IMR-90 (cell line): ENCODE data around the gene C1QTNF8. TPM values are rescaled to one million over a fixed set of nuclear protein-coding genes. Genes with fewer than 3 reads are reported as not detected.

ENCODE experiments used
- ATAC-seq: fragments of 200-7000 bp; cut with Tn5 transposase; 2 replicates; pipeline ENCODE4 v1.9.1; 2020; ENCODE audit warnings: low read depth, mild to moderate bottlenecking, moderate library complexity
- BruUV-seq: library from RNA; stranded (reverse); fragments of 400-500 nt; replicated peaks from 2 replicates; lab custom pipeline; 2021; lab: Mats Ljungman, UMichigan
- CTCF ChIA-PET: fragments of 300-600 bp; formaldehyde crosslinking; extraction: SDS; loops from one replicate; lab custom pipeline; 2021; ENCODE audit warnings: antibody characterized with exemption; lab: Yijun Ruan, JAX
- POLR2A ChIA-PET: fragments of 300-600 bp; sonication (Branson Sonifier 250); formaldehyde crosslinking; loops from one replicate; lab custom pipeline; 2022; ENCODE audit warnings: antibody characterized with exemption; ENCODE audit not compliant: unreplicated experiment; lab: Charles Lee
- DNase-seq: peaks from one replicate; pipeline ENCODE4 v3.0.0; 2013
- H2AFZ ChIP-seq: replicated peaks from 2 replicates; pipeline ENCODE3; 2013; ENCODE audit warnings: low read length, mild to moderate bottlenecking; ENCODE audit not compliant: poor library complexity
- H2AK5ac ChIP-seq: 2 replicates; pipeline ENCODE4 v1.6.1; 2013; ENCODE audit warnings: low read depth, low read length, inconsistent platforms
- H2AK9ac ChIP-seq: replicated peaks from 2 replicates; pipeline ENCODE3; 2013; ENCODE audit warnings: mild to moderate bottlenecking, low read depth, low read length, moderate library complexity; ENCODE audit not compliant: poor library complexity
- H2BK120ac ChIP-seq: 2 replicates; pipeline ENCODE4 v1.6.1; 2013; ENCODE audit warnings: low read depth, low read length, inconsistent platforms
- H2BK15ac ChIP-seq: 3 replicates; pipeline ENCODE4 v1.6.1; 2013; ENCODE audit warnings: low read depth, low read length, inconsistent platforms
- H2BK20ac ChIP-seq: 2 replicates; pipeline ENCODE4 v1.6.1; 2013; ENCODE audit warnings: low read depth, mild to moderate bottlenecking, inconsistent platforms, low read length, moderate library complexity
- H2BK5ac ChIP-seq: 2 replicates; pipeline ENCODE4 v1.6.1; 2013; ENCODE audit warnings: mild to moderate bottlenecking, low read depth, low read length, inconsistent platforms; ENCODE audit not compliant: poor library complexity, severe bottlenecking
- H3K14ac ChIP-seq: replicated peaks from 2 replicates; pipeline ENCODE4 v1.6.1; 2013; ENCODE audit warnings: low read depth, low read length, inconsistent platforms
- H3K18ac ChIP-seq: 2 replicates; pipeline ENCODE4 v1.6.1; 2013; ENCODE audit warnings: low read depth, low read length, control low read depth
- H3K23ac ChIP-seq: 2 replicates; pipeline ENCODE4 v1.6.1; 2013; ENCODE audit warnings: low read depth, low read length, inconsistent platforms
- H3K27ac ChIP-seq: 2 replicates; pipeline ENCODE4 v1.5.1; 2013; ENCODE audit warnings: mild to moderate bottlenecking, control low read depth, low read length; ENCODE audit not compliant: insufficient read depth
- H3K27me3 ChIP-seq: 2 replicates; pipeline ENCODE4 v1.6.1; 2013; ENCODE audit warnings: low read length; ENCODE audit not compliant: control insufficient read depth, insufficient read depth
- H3K36me3 ChIP-seq: 2 replicates; pipeline ENCODE4 v1.6.1; 2013; ENCODE audit warnings: low read length, mixed read lengths; ENCODE audit not compliant: control insufficient read depth, insufficient read depth
- H3K4ac ChIP-seq: 2 replicates; pipeline ENCODE4 v1.6.1; 2013; ENCODE audit warnings: low read depth, low read length, inconsistent platforms
- H3K4me1 ChIP-seq: 2 replicates; pipeline ENCODE4 v1.6.1; 2013; ENCODE audit warnings: low read length, mixed read lengths; ENCODE audit not compliant: control insufficient read depth, insufficient read depth
- H3K4me2 ChIP-seq: 2 replicates; pipeline ENCODE4 v1.6.1; 2013; ENCODE audit warnings: low read depth, mild to moderate bottlenecking, control low read depth, low read length, moderate library complexity
- H3K4me3 ChIP-seq: 2 replicates; pipeline ENCODE4 v1.5.1; 2013; ENCODE audit warnings: low read depth, mild to moderate bottlenecking, control low read depth, low read length, moderate library complexity; ENCODE audit not compliant: insufficient read depth
- H3K56ac ChIP-seq: 2 replicates; pipeline ENCODE4 v1.6.1; 2013; ENCODE audit warnings: low read length, inconsistent platforms; ENCODE audit not compliant: insufficient read depth; ENCODE audit errors: extremely low read depth
- H3K79me1 ChIP-seq, 2 experiments: 2 replicates each; pipeline ENCODE4 v1.6.1; 2013; ENCODE audit warnings: low read length in 2 of 2, inconsistent platforms in 1 of 2, low read depth in 1 of 2
- H3K9ac ChIP-seq: 2 replicates; pipeline ENCODE4 v1.6.1; 2013; ENCODE audit warnings: low read depth, low read length, control low read depth
- H3K9me1 ChIP-seq: 2 replicates; pipeline ENCODE4 v1.6.1; 2013; ENCODE audit warnings: low read length, inconsistent platforms; ENCODE audit not compliant: insufficient read depth
- H3K9me3 ChIP-seq: 2 replicates; pipeline ENCODE4 v1.6.1; 2013; ENCODE audit warnings: low read length; ENCODE audit not compliant: control insufficient read depth, insufficient read depth
- H4K20me1 ChIP-seq: 2 replicates; pipeline ENCODE4 v1.6.1; 2013; ENCODE audit warnings: low read length, inconsistent platforms; ENCODE audit not compliant: insufficient read depth
- H4K5ac ChIP-seq: 2 replicates; pipeline ENCODE4 v1.6.1; 2013; ENCODE audit warnings: mild to moderate bottlenecking, low read depth, low read length, control low read depth
- H4K8ac ChIP-seq, 2 experiments: 2 replicates each; pipeline ENCODE4 v1.6.1; 2013; ENCODE audit warnings: low read depth in 2 of 2, low read length in 2 of 2, control low read depth in 1 of 2, inconsistent platforms in 1 of 2
- H4K91ac ChIP-seq: 2 replicates; pipeline ENCODE4 v1.6.1; 2013; ENCODE audit warnings: low read depth, low read length, inconsistent platforms; ENCODE audit not compliant: insufficient read depth
- BHLHE40 ChIP-seq: fragments of 150-350 bp; IDR thresholded peaks from 2 replicates; pipeline ENCODE4 v1.6.1; 2016; ENCODE audit warnings: mild to moderate bottlenecking, low read depth, low read length
- CHD1 ChIP-seq: IDR thresholded peaks from 2 replicates; pipeline ENCODE4 v1.6.1; 2012; ENCODE audit warnings: low read depth, low read length, improper control_type of control experiment
- CTCF ChIP-seq: conservative IDR thresholded peaks from 2 replicates; pipeline ENCODE4 v1.5.1; 2012; ENCODE audit warnings: mild to moderate bottlenecking, low read depth, low read length, improper control_type of control experiment
- FOS ChIP-seq: fragments of 150-350 bp; IDR thresholded peaks from 2 replicates; pipeline ENCODE4 v1.6.1; 2016; ENCODE audit warnings: low read depth, low read length
- WGBS, 2 experiments: methylation state at CpG; one replicate each; pipeline versions ENCODE4 v1.1.5 to v1.1.7; 2013; ENCODE audit warnings: missing lambda C conversion rate in 2 of 2; ENCODE audit not compliant: insufficient read length in 1 of 2; ENCODE audit errors: extremely low coverage in 2 of 2; 5-methylcytosine and 5-hydroxymethylcytosine counted together
- dilution Hi-C: fragments of 300-500 bp; cut with HindIII; formaldehyde crosslinking; loops from one replicate; pipeline ENCODE4 v1.14.3; 2018; ENCODE audit warnings: low sequenced_read_pairs; ENCODE audit not compliant: unreplicated experiment
- in situ Hi-C: fragments of 300-500 bp; cut with MboI; formaldehyde crosslinking; loops from 3 replicates; pipeline ENCODE4 v1.14.3; 2019; ENCODE audit warnings: low sequenced_read_pairs, inconsistent platforms, mixed read lengths
- intact Hi-C: fragments of 100-400 bp; cut with micrococcal nuclease; formaldehyde crosslinking; loops from 2 replicates; pipeline ENCODE4 v1.10.0; 2022
- polyA plus RNA-seq, 3 experiments: library from polyadenylated mRNA; depleted of rRNA; stranded (reverse); fragments of >200 nt; gene quantifications; 2 replicates each; pipeline ENCODE4 v1.2.3, GENCODE V29; 2012; ENCODE audit warnings: low replicate concordance in 1 of 3
- total RNA-seq: library from RNA; depleted of rRNA; stranded (reverse); fragments of >200 nt; gene quantifications from 2 replicates; pipeline ENCODE4 v1.2.3, GENCODE V29; 2012

C1QTNF8 gene
- total and polyA plus RNA-seq, 2 of the 4 experiments (the other 2 are of a cell fraction), result not detected

- TF ChIP-seq FOS, result no peak
- no peak for TF ChIP-seq CHD1
Observed at GRCh38 chr16:1054660-1055556, 41.1 kb downstream of the C1QTNF8 start (continued).

GRCh38 chr16:1053700-1054368, 42.2 kb downstream of the C1QTNF8 start:
- dilution Hi-C loops, result no loop called here
- Histone ChIP-seq H4K20me1 (no peaks in the 10 kb centered on the region), H2BK5ac (no peak overlapping the region), H4K91ac (no peak overlapping the region), H2AK9ac (no peak overlapping the region), H3K23ac (no peak overlapping the region), H3K56ac (no peak overlapping the region), H3K9ac (no peak overlapping the region), H2AFZ (no peak overlapping the region), H3K36me3 (no peaks in the 10 kb centered on the region), H3K4me1 (no peaks in the 10 kb centered on the region), H3K9me3 (peaks cover 2% of the 10 kb centered on the region; the same call in 1 of the 2 replicates), H3K27ac (no peak overlapping the region), H3K4me3 (no peak overlapping the region), H3K18ac (no peak overlapping the region), H3K9me1 (no peaks in the 10 kb centered on the region), H3K4me2 (no peak overlapping the region), H3K4ac (no peak overlapping the region), H2BK15ac (no peak overlapping the region), H3K14ac (no peak overlapping the region), H4K5ac (no peak overlapping the region), H3K27me3 (peaks cover 17% of the 10 kb centered on the region; the same call in 1 of the 2 replicates), H2BK120ac (no peak overlapping the region), H2BK20ac (no peak overlapping the region), H2AK5ac (no peak overlapping the region), H3K79me1 (no peaks in the 10 kb centered on the region), H4K8ac (no peak overlapping the region)
- ATAC-seq (no peak), DNase-seq (no peak)
- WGBS, 2 experiments, result 70% methylated on average over 13 of the region's 21 CpGs; no CpG with 5 or more reads in 1 of the 2 experiments
- CTCF ChIA-PET, result no interaction called here
- no peak for TF ChIP-seq CTCF
- no peak for TF ChIP-seq BHLHE40
- POLR2A ChIA-PET, result no interaction called here
- intact Hi-C loops, result loop anchor here (2.0 kb wide), 1 partner anchor 341 kb away; no protein-coding TSS in a partner anchor
- in situ Hi-C loops, result loop anchor here (5.0 to 25.0 kb wide), 2 partner anchors 242 to 342 kb away; partner anchors contain the start of genes ANTKMT, FBXL16 and METRN
- no TSS peak for BruUV-seq
